GM12874 (cell line): ENCODE data around the gene GSTA3.

ENCODE experiments used
- TF ChIP-seq, protein P1 (sequence below): IDR thresholded peaks from 2 replicates; pipeline ENCODE4 v1.5.1; 2011; ENCODE audit warnings: low read depth, mild to moderate bottlenecking, control low read depth, low read length, moderate library complexity; ENCODE audit not compliant: insufficient read depth

The GSTA3 gene

DNA sequence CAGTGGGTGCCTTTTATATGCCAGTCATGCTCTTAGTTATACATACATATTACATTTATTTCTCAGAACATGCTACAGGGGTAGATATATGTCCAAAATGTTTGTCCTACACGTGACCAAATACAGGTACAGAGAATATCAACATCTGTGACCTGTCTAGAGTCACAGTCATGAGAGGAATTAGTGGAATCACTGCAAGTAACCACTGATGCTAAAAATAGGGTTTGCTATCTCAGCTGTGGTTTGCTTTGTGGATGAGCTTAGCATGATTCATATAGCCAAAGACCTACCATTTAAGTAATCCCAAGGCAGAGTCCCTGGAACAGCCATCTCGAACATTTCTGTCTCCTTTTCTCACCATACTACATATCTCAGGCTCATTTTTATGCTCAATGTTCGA lies 32.3 kb downstream of the GSTA3 start:
- TF ChIP-seq, protein P1, sequence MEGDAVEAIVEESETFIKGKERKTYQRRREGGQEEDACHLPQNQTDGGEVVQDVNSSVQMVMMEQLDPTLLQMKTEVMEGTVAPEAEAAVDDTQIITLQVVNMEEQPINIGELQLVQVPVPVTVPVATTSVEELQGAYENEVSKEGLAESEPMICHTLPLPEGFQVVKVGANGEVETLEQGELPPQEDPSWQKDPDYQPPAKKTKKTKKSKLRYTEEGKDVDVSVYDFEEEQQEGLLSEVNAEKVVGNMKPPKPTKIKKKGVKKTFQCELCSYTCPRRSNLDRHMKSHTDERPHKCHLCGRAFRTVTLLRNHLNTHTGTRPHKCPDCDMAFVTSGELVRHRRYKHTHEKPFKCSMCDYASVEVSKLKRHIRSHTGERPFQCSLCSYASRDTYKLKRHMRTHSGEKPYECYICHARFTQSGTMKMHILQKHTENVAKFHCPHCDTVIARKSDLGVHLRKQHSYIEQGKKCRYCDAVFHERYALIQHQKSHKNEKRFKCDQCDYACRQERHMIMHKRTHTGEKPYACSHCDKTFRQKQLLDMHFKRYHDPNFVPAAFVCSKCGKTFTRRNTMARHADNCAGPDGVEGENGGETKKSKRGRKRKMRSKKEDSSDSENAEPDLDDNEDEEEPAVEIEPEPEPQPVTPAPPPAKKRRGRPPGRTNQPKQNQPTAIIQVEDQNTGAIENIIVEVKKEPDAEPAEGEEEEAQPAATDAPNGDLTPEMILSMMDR: no peak

DNA sequence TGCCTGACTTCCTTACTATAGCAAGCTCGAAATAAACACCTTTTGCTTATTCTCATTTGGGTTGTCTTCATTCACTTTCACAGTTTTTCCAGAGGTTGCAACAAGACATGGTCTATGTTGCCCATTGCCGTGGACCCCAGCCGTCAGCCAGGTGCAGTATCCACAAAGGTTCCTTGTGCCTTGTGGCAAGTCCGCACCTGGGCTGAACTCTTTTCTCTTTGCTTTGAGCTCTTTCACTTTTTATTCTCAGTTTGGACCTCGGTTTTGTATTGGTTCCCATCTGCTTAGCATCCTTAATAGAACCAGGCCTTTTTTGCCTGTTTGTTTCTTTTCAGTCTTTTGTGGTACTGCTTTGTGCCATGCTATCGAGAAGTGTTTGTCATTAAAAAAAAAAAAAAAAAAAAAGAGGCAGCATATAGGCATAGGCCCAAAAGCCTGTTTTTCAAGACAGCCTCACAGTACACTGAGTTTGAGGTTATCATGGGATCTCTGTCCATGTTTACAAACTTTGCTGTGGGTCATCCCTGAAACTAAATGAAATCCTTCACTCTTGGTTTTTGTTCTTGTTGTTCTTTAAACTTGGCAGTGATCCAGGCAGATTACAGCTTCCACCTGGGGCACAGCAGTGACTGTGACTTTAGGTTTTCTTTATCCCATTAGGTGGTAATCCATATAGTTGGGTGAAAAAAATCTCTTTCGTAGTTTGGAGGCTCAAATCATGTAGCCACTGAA lies 33.3 kb downstream of the GSTA3 start:
- TF ChIP-seq, protein P1: no peak

DNA sequence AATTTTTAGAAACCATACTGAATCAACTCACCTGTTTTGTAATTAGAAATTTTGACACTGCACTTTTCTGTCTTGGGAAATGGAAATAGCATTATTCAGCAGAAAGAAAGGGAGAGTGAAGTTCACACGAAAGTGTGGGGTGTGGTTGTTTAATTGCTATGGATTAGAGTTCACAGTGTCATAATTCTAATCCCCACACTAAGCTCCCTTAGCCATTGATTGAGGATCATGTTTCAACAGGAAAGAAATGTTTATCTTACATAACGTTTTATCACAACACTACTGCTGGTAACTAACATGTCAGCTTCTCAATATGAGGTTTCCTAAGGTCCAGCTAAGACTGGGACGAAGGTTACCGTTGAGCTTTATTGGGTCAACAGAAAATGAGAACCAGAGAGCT lies 37.5 kb downstream of the GSTA3 start:
- TF ChIP-seq, protein P1: no peak

DNA sequence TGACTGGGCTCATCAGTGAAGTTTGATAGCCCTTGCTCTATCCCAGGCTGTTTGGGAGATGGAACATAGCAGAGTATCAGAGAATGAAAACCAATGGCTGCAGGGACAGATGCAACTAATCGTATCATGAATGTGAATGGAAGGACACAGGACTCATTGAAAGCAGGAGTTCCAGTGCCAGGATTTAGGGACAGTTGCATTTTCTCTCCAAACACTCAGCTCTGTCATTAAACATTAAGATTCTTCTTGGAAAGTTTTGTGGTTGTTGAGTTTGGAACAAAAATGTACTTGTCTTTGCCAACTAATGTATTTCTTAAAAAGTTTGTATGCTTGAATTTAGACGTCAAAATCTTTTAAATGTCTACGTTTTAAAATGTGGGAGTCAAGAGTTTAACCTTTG lies 37.9 kb downstream of the GSTA3 start:
- TF ChIP-seq, protein P1: no peak

DNA sequence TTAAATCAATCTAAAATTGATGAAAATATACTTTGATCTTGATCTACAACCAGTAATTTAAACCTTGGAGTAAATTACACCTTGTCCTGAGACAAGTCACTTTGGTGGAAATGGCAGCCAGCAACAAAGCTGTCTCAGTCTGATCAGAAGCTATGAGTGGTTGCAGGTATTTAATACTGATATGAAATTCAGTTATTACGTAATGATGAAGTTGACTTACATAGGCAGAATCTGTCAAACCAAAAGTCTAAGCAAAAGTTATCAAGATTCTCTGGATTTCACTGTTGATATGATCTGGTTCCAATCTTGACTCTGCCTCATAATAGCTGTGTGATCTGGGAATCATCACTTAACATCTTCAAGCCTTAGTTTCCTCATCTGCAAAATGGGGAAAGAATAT lies 41.3 kb downstream of the GSTA3 start:
- TF ChIP-seq, protein P1: no peak

DNA sequence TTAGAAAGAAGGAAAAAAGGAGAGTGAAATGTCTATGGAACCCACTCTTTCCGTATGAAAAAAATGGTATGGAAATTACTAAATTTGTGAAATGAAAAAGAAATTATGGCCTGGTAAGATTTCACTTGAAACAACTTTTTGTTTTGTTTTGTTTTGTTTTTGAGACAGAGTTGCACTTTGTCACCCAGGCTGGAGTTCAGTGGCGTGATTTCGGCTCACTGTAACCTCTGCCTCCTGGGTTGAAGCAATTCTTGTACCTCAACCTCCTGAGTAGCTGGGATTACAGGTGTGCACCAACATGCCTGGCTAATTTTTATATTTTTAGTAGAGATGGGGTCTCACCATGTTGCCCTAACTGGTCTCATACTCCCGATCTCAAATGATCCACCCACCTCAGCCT lies 51.1 kb downstream of the GSTA3 start:
- TF ChIP-seq, protein P1: no peak

DNA sequence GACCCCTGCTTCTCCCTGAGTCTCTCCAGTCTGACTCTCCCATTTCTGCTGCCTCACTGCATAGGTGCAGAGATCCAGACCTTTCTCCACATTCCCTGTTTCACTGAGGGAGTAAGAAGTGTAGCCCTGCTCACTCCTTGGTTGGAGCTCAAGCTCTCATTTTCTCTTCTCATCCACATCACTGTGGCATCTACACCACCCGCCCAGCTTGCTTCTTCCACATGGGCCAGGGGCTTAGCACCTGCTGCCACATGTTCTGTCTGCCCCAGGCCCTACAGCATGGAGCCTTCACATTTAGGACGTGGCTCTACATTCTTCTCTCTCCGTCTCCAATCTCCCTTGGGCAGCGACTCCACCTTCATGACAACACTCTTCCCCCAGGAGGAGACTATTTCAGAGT lies 60.4 kb downstream of the GSTA3 start:
- TF ChIP-seq, protein P1: no peak
